Fibroblast of lung (primary cell): Measurements from ENCODE around the gene MIPOL1. TPM values are rescaled to one million over a fixed set of nuclear protein-coding genes. Genes with fewer than 3 reads are reported as not detected.
"Not testable (repeated sequence)": the region's sequence is repeated elsewhere in the genome, so short reads cannot be mapped to it uniquely, and the experiment has no call there.

ENCODE experiments used
- DNase-seq, 2 donors: peaks; one replicate each; pipeline versions ENCODE4 v3.0.0 to v3.0.0-alpha.2; 2010; ENCODE audit warnings: low read depth in 2 of 2
- H2AFZ ChIP-seq: 2 replicates; pipeline ENCODE4 v1.5.1; 2012; ENCODE audit warnings: low read length, control low read depth, inconsistent platforms
- H3K27ac ChIP-seq: 2 replicates; pipeline ENCODE4 v1.5.1; 2011; ENCODE audit warnings: low read length, control low read depth; ENCODE audit not compliant: insufficient read depth
- H3K27me3 ChIP-seq: 2 replicates; pipeline ENCODE4 v1.5.1; 2011; ENCODE audit warnings: mild to moderate bottlenecking, low read length; ENCODE audit not compliant: control insufficient read depth, insufficient read depth
- H3K36me3 ChIP-seq: 2 replicates; pipeline ENCODE4 v1.5.1; 2011; ENCODE audit warnings: low read length; ENCODE audit not compliant: control insufficient read depth, insufficient read depth
- H3K4me1 ChIP-seq: 2 replicates; pipeline ENCODE4 v1.5.1; 2011; ENCODE audit warnings: low read length; ENCODE audit not compliant: control insufficient read depth, insufficient read depth; ENCODE audit errors: extremely low read depth
- H3K4me2 ChIP-seq: 2 replicates; pipeline ENCODE4 v1.5.1; 2011; ENCODE audit warnings: low read length, control low read depth; ENCODE audit not compliant: insufficient read depth; ENCODE audit errors: extremely low read depth
- H3K4me3 ChIP-seq, 4 experiments: fragments of 200-600 bp in 1 of 4; sonication (generic) in 1 of 4; replicated peaks in 1 of 4; 2 replicates each; pipeline ENCODE4 v1.5.1; 2011 to 2016; ENCODE audit warnings: low read length in 4 of 4, low read depth in 3 of 4, mild to moderate bottlenecking in 3 of 4, control low read depth in 2 of 4, inconsistent platforms in 1 of 4, mixed read lengths in 1 of 4; ENCODE audit not compliant: insufficient read depth in 1 of 4; ENCODE audit errors: control extremely low read depth in 1 of 4
- H3K79me2 ChIP-seq: 2 replicates; pipeline ENCODE4 v1.5.1; 2012; ENCODE audit warnings: mild to moderate bottlenecking, low read length, inconsistent platforms; ENCODE audit not compliant: control insufficient read depth, insufficient read depth
- H3K9ac ChIP-seq: 2 replicates; pipeline ENCODE4 v1.5.1; 2011; ENCODE audit warnings: mild to moderate bottlenecking, low read length, control low read depth; ENCODE audit not compliant: insufficient read depth
- H3K9me3 ChIP-seq: 2 replicates; pipeline ENCODE4 v1.5.1; 2012; ENCODE audit warnings: low read depth, low read length; ENCODE audit not compliant: control insufficient read depth, insufficient read depth
- H4K20me1 ChIP-seq: 2 replicates; pipeline ENCODE4 v1.5.1; 2011; ENCODE audit warnings: low read length; ENCODE audit not compliant: control insufficient read depth, insufficient read depth; ENCODE audit errors: extremely low read depth
- EZH2 ChIP-seq: IDR thresholded peaks from 2 replicates; pipeline ENCODE4 v1.5.1; 2012; ENCODE audit warnings: low read length, control low read depth, mild to moderate bottlenecking; ENCODE audit errors: missing control alignments
- polyA plus RNA-seq, 2 donors: library from polyadenylated mRNA; depleted of rRNA in 1 of 2; stranded (reverse) in 1 of 2; unstranded in 1 of 2; fragments of >200 nt; gene quantifications; 2 replicates each; pipeline ENCODE4 v1.2.1, GENCODE V29; 2011 to 2012; ENCODE audit warnings: missing spikeins in 1 of 2
- total RNA-seq: library from RNA; depleted of rRNA; stranded (reverse); fragments of >200 nt; gene quantifications from 2 replicates; pipeline ENCODE4 v1.2.1, GENCODE V29; 2014
- TF ChIP-seq, protein P1 (sequence below), 2 donors: IDR thresholded peaks in 1 of 2; conservative IDR thresholded peaks in 1 of 2; 1 replicate in 1 of 2; 2 replicates in 1 of 2; pipeline ENCODE4 v1.5.1; 2011 to 2012; ENCODE audit warnings: low read length in 2 of 2, control low read depth in 1 of 2, inconsistent platforms in 1 of 2, low read depth in 1 of 2, mild to moderate bottlenecking in 1 of 2

The MIPOL1 gene
- total and polyA plus RNA-seq, 2 donors (not counting 1 experiment from before 2014, with no cell fraction given) = 6.4 to 8.6 TPM

GRCh38 chr14:37553935-37554550 lies 356.3 kb downstream of the MIPOL1 start:
- Histone ChIP-seq H3K36me3 (no peaks in the 10 kb centered on the region), H2AFZ (no peak overlapping the region), H3K9ac (no peak overlapping the region), H3K27ac (no peak overlapping the region), H4K20me1 (no peaks in the 10 kb centered on the region), H3K4me3 (no peak overlapping the region), H3K4me2 (no peak overlapping the region), H3K4me1 (no peaks in the 10 kb centered on the region), H3K27me3 (no peaks in the 10 kb centered on the region), H3K9me3 (no peaks in the 10 kb centered on the region), H3K79me2 (no peaks in the 10 kb centered on the region)
- no peak for TF ChIP-seq EZH2
- TF ChIP-seq, protein P1, sequence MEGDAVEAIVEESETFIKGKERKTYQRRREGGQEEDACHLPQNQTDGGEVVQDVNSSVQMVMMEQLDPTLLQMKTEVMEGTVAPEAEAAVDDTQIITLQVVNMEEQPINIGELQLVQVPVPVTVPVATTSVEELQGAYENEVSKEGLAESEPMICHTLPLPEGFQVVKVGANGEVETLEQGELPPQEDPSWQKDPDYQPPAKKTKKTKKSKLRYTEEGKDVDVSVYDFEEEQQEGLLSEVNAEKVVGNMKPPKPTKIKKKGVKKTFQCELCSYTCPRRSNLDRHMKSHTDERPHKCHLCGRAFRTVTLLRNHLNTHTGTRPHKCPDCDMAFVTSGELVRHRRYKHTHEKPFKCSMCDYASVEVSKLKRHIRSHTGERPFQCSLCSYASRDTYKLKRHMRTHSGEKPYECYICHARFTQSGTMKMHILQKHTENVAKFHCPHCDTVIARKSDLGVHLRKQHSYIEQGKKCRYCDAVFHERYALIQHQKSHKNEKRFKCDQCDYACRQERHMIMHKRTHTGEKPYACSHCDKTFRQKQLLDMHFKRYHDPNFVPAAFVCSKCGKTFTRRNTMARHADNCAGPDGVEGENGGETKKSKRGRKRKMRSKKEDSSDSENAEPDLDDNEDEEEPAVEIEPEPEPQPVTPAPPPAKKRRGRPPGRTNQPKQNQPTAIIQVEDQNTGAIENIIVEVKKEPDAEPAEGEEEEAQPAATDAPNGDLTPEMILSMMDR (conservative IDR thresholded peaks at IDR 0.05 in 1 of 2, IDR thresholded peaks at IDR 0.05 in 1 of 2; ENCODE audit: low read depth in 1 of 2, low read length in 2 of 2) = no peak
- DNase-seq = no peak

DNA sequence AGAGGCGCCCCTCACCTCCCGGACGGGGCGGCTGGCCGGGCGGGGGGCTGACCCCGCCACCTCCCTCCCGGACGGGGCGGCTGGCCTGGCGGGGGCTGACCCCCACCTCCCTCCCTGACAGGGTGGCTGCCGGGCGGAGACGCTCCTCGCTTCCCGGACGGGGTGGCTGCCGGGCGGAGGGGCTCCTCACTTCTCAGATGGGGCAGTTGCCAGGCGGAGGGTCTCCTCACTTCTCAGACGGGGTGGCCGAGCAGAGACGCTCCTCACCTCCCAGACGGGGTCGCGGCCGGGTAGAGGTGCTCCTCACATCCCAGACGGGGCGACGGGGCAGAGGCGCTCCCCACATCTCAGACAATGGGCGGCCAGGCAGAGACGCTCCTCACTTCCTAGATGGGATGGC lies 357.9 kb downstream of the MIPOL1 start:
- H3K27ac ChIP-seq, H3K4me1 ChIP-seq, H3K9me3 ChIP-seq, H3K4me3 ChIP-seq, H3K9ac ChIP-seq, H3K4me2 ChIP-seq, H3K27me3 ChIP-seq, H2AFZ ChIP-seq, H3K36me3 ChIP-seq, DNase-seq, H3K79me2 ChIP-seq, H4K20me1 ChIP-seq: not testable (repeated sequence)

DNA sequence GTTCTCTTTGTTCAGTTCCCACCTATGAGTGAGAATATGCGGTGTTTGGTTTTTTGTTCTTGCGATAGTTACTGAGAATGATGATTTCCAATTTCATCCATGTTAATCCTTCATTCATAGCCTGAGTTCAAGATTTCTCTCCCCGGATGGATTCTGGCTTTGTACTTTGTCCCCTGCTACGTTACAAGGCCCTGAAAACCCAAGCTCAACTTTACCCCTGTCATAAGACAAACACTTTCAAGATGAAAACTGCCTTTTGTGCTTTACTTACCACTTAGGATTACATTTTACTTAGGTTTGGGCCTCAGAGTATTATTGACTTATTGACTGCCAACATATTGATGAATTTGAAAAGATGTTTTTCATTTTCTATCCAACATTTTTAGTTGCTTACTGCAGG lies 361.0 kb downstream of the MIPOL1 start:
- no peak for DNase-seq
- Histone ChIP-seq H3K36me3 (no peaks in the 10 kb centered on the region), H3K4me1 (no peaks in the 10 kb centered on the region), H3K27ac (no peak overlapping the region), H3K4me3 (no peak overlapping the region), H3K4me2 (no peak overlapping the region), H3K27me3 (no peaks in the 10 kb centered on the region), H3K9me3 (no peaks in the 10 kb centered on the region), H4K20me1 (no peaks in the 10 kb centered on the region), H2AFZ (no peak overlapping the region), H3K79me2 (no peaks in the 10 kb centered on the region), H3K9ac (no peak overlapping the region)
- no peak for TF ChIP-seq EZH2
- TF ChIP-seq, protein P1 (conservative IDR thresholded peaks at IDR 0.05 in 1 of 2, IDR thresholded peaks at IDR 0.05 in 1 of 2; ENCODE audit: low read depth in 1 of 2, low read length in 2 of 2) = no peak
